Cardiac fibroblast (primary cell): ENCODE data around the gene ZDHHC13.

ENCODE experiments used
- DNase-seq, 2 donors: peaks; one replicate each; pipeline versions ENCODE4 v3.0.0 to v3.0.0-alpha.2; 2010; ENCODE audit warnings: low read depth in 2 of 2
- H3K4me3 ChIP-seq, 2 donors: replicated peaks in 1 of 2; 1 replicate in 1 of 2; 2 replicates in 1 of 2; pipeline ENCODE4 v1.5.1; 2011; ENCODE audit warnings: low read depth in 2 of 2, low read length in 2 of 2, mild to moderate bottlenecking in 2 of 2, moderate library complexity in 1 of 2
- CTCF ChIP-seq: IDR thresholded peaks from one replicate; pipeline ENCODE4 v1.5.1; 2011; ENCODE audit warnings: low read depth, mild to moderate bottlenecking, low read length, inconsistent platforms

Gene ZDHHC13

GRCh38 chr11:19225123-19225522 is 108.2 kb downstream of the ZDHHC13 start:
- H3K4me3 ChIP-seq: no peak overlapping the region
- no peak for DNase-seq
- TF ChIP-seq CTCF: no peak

GRCh38 chr11:19225581-19225980 is 108.6 kb downstream of the ZDHHC13 start:
- no peak for DNase-seq
- no peak for TF ChIP-seq CTCF

More at GRCh38 chr11:19225581-19225980, 108.6 kb downstream of the ZDHHC13 start:
- H3K4me3 ChIP-seq: no peak overlapping the region
